HG03460 (cell line): ENCODE measurements around the gene EYA3.

Experiments
- ATAC-seq: cut with Tn5 transposase; IDR thresholded peaks from one replicate; pipeline ENCODE4 v1.9.1; 2021; ENCODE audit not compliant: unreplicated experiment

Gene EYA3

DNA sequence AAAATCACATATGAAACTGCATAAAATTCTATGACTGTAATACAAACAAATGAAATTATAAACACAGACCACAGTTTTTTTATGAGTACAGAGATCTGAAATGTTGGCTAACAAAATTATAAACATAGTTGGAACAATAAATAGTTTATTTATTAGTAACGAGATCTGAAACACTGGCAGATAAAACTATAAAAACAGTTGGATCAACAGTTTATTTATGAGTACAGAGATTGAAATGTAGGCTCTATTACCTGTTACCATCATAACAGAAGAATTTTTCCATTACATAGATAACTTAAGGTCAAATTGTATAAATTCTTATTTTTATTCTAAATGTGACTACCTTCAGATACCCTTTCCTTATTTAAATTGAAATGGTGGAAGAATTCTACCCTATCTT, 14.5 kb downstream of the EYA3 start:
- ATAC-seq, result no peak

DNA sequence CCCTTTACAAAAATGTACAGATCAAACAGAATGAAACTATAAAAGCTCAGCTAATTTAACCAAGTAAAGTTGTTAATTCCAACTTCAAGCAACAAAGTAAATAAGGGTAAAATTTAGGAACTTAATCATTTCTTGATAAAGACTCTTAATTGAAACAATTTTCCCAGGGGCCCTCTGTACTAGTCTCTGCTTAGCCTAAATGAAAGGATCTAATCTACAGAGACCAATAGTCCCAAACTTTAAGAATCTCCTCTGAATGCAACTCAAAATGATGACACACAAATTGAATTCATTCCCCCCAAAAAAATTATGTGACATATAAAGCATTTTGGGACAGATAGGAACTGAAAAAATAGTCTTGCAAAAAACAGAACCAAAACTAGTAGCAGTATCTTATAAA, 16.6 kb downstream of the EYA3 start:
- no peak for ATAC-seq

- no peak for ATAC-seq
Observed at GRCh38 chr1:28070725-28071593, 17.5 kb downstream of the EYA3 start.

DNA sequence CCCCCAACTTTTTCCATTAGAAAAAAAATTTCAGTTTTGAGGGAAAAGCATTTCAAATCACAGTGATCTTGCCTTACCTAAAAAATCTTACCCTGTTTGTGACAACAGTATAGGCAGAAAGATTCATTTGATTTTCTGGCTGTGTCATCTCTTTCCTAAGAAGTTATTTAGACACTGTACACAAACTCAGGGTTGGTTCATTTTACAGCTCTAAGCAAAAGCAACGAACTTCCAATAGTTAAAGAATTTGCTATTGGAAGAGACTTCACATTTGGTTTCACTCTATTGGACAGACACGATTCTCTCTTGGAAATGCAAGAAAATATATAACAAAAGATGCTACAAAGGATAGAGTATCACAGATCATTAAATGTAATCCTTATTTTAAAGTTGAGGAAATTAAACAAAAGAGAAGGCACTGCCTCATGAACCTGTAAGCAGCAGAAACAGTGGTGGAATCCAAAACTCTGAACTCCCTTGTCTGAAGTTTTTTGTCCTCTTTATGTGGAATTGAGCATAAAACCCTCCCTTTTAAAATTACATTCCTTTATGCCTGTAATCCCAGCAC, 20.8 kb downstream of the EYA3 start:
- ATAC-seq, result no peak

DNA sequence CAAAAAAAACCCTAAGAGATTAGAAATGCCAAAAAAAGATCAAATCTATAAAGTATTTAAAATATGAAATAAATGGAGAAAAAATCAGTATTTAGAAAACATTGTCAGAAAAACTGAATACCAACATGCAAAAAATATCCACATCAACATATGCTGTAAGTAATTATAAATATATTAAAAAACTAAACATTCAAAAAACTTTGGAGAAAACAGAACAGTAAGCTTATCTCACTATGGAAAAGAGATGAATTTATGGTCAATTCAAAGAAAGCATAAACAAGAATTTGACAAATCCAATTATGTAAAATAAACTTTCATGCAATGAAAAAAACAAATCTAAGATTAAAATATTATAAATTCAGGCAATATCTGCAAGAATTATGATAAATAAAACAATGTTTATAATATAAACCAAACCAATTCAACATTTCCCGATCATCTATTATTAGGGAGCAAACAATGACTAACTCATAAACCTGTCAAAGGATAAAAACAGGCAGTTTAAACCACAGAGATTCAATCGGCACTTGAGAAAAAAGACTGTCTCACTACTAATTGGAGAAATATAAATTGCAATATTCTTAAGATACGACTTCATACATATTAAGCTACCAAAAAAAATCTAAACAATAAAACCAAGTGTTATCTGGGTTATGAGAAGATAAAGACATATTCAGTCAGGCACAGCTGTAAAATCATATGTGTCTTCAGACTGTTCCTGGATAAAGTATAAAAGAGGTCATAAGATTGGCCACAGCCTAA, 21.8 kb downstream of the EYA3 start:
- ATAC-seq, result no peak

- ATAC-seq, result no peak
Observed at GRCh38 chr1:28064064-28064463, 24.3 kb downstream of the EYA3 start.

GRCh38 chr1:28062806-28063205, 25.6 kb downstream of the EYA3 start:
- ATAC-seq, result no peak

- ATAC-seq, result no peak
Observed at GRCh38 chr1:28058971-28059878, 29.2 kb downstream of the EYA3 start.

DNA sequence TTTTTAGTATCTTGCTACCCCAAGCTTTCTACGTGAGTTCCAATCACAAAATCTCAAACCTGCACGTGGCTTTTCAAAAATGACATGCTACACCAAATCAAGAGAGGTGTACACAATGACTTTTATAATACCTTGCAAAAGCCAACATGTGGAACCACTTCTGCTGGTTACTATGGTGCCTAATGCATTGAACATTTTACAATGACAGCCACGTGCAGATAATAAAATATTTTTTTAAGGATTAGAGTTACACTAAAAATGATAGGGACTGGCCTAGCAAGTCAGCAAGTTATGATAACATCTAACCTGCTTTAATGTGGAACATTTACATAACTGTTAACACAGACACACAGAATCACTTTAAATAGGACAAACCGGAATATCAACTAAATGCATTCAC, 30.2 kb downstream of the EYA3 start:
- ATAC-seq, result no peak

DNA sequence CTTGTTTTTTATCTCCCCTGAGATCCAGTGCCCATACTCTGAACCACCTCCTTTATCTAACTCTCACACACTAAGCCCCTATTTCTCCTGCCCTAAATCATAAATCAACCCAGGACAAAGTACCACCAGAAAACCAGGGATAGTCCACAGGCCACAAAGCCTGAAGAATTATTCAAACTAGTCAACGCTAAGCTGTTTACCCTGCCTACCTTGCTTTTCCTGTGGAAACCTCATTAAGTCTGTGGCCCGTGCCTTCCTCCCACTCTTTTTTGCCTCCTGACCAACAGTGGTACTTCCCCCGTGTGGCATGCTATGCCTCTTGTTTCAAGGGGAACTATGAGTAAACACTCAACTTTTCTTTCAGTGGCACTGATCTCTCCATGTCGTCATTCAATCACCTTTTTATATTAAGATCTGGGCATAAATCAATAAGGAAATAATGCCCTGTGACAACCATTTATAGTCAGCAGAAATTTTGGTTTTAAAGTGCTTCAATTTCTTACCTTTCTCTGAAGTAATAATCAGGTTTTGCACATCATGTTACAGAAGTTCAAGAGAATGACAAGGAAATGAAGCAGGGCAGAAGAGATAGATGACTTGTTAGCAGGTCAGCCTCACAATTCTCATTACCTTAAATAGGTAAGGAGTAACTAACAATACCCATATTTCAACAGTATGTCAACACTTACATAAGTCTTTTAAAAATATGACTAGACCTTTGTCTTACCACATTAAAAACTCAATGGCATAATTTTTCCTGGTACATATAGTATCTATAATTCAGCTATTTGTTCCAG, 32.1 kb downstream of the EYA3 start:
- ATAC-seq, result peak; percentile 68

GRCh38 chr1:28050776-28051175, 37.6 kb downstream of the EYA3 start:
- no peak for ATAC-seq

DNA sequence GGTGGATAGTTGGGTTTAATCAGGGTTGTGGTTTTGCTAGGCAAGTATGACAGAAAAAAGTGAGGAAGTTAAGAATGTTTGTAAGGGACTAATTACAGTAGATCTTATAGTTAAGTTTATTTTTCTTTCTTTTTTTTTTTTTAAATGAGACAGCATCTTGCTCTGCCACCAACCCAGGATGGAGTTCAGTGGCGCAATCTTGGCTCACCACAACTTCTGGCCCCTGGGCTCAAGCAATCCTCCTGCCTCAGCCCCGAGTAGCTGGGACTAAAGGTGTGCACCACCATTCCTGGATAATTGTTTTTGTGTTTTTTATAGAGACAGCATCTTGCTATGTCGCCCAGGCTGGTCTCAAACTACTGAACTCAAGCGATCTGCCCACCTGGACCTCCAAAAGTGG, 41.7 kb downstream of the EYA3 start:
- no peak for ATAC-seq

DNA sequence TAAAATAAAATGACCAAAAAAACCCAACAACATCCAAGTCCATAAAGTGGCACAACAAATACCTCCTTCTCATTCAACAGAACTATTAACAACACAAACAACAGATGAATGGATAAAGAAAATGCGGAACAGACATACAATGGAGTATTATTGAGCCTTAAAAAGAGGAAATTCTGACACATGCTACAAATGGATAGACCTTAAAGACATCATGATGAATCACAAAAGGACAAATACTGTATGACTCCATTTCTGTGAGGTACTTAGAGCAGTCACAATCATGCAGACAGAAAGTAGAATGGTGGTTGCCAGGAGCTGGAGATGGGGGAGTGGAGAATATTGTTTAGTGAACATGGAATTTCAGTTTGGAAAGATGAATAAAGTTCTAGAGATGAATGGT, 42.6 kb downstream of the EYA3 start:
- no peak for ATAC-seq

DNA sequence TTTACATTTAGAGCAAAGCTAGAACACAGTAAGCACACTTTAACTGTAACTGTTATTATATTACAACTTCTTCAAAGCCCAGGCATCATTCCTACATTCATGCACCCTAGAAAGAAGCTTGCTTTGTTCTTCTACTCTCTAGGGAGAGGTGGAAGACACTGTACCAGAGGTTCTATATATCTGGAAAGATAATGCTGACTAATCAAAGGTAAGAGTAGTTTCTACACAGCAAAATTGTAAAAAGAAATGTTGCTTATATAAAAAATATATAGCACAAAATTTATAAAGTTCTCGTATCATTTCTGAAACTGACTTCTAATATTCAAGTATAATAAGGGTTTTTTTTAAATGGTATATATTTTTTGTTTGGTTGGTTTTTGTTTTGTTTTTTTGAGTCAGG, 44.0 kb downstream of the EYA3 start:
- ATAC-seq, result no peak

- ATAC-seq, result no peak
Observed at GRCh38 chr1:28039341-28039740, 49.1 kb downstream of the EYA3 start.

- no peak for ATAC-seq
Observed at GRCh38 chr1:28037946-28038345, 50.5 kb downstream of the EYA3 start.

DNA sequence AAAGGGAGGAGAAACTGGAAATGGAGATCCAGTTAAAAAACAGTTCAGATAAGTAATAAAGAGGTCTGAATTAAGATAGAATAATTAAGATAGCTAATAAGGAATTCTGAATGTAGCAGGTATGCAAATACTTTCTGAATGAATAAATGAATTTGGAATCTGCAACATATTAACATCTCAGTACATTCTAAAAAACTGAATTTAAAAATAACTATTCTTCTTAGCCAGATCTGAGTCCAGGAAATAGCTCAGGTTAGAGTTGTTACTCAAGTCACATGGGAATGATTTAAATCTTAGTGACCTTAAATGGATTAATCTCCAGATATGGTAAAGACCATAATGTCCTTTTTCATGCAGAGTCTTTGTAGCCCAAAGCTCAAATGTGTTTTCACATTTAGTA, 51.2 kb downstream of the EYA3 start:
- no peak for ATAC-seq

GRCh38 chr1:28036431-28036830, 52.0 kb downstream of the EYA3 start:
- no peak for ATAC-seq

DNA sequence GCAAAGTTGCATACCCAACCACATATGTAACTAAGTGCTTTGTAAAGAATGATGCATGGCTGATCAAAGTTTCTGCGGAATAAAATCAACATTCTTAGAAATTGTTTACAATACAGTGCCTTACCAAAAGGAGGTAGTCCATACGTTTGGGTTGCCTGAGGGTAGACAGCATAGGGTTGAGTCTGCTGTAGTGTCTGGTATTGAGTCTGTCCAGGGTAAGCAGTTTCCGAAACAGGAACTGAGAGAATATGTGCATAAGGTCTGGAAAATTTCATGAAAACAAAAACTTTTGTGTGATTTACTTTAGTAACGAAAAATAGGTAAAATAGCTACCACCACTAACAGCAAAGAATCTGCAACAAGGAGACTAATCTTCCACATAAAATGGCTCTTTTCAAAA, 53.0 kb downstream of the EYA3 start:
- ATAC-seq, result no peak

DNA sequence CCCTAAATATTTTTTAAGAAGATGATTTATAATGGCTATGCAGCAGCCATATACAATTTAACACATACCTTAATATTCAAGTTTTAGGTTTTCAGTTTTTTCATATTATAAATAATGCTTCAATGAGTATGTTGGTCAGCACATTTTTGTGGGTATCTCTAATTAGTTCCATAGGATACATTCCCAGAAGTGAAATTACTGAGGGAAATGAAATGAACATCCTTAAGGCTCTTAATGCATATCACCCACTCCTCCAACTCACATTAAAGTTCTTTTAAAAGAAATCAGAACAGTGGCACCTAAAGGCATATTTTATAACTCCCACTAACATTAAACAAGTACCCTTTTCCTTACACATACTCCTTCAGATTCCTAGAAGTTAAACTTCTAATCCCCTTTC, 56.1 kb downstream of the EYA3 start:
- no peak for ATAC-seq
